DND-41 (cell line): Measurements from ENCODE around the gene KRT84.

Experiments
- ATAC-seq: fragments of 200-7000 bp; cut with Tn5 transposase; 3 replicates; pipeline ENCODE4 v1.9.1; 2021; ENCODE audit warnings: low read depth; ENCODE audit not compliant: insufficient read depth
- DNase-seq: peaks from one replicate; pipeline ENCODE4 v3.0.0-alpha.2; 2020
- H2AFZ ChIP-seq: 2 replicates; pipeline ENCODE4 v1.6.0; 2012; ENCODE audit warnings: low read depth, low read length
- H3K27ac ChIP-seq: 2 replicates; pipeline ENCODE4 v1.5.1; 2012; ENCODE audit warnings: low read length, inconsistent platforms
- H3K27me3 ChIP-seq: fragments of 200-600 bp; sonication (generic); 2 replicates; pipeline ENCODE4 v1.6.0; 2012; ENCODE audit warnings: low read length, mild to moderate bottlenecking, inconsistent platforms; ENCODE audit not compliant: insufficient read depth, poor library complexity
- H3K36me3 ChIP-seq: 2 replicates; pipeline ENCODE4 v1.5.1; 2012; ENCODE audit warnings: low read length, inconsistent platforms; ENCODE audit not compliant: insufficient read depth
- H3K4me1 ChIP-seq: 2 replicates; pipeline ENCODE4 v1.5.1; 2012; ENCODE audit warnings: mild to moderate bottlenecking, low read length; ENCODE audit not compliant: insufficient read depth
- H3K4me2 ChIP-seq: 2 replicates; pipeline ENCODE4 v1.6.0; 2012; ENCODE audit warnings: mild to moderate bottlenecking, moderate library complexity, low read length, inconsistent platforms; ENCODE audit not compliant: insufficient read depth
- H3K4me3 ChIP-seq, 2 experiments: fragments of 200-600 bp in 1 of 2; shearing (Covaris generic) in 1 of 2; 2 replicates each; pipeline ENCODE4 v1.5.1; 2012 to 2016; ENCODE audit warnings: inconsistent platforms in 2 of 2, low read length in 2 of 2, mild to moderate bottlenecking in 2 of 2, low read depth in 1 of 2, moderate library complexity in 1 of 2
- H3K79me2 ChIP-seq: 2 replicates; pipeline ENCODE4 v1.6.0; 2012; ENCODE audit warnings: low read length, inconsistent platforms; ENCODE audit not compliant: insufficient read depth
- H3K9ac ChIP-seq: 2 replicates; pipeline ENCODE4 v1.6.0; 2012; ENCODE audit warnings: low read depth, mild to moderate bottlenecking, inconsistent platforms, low read length, moderate library complexity
- H3K9me3 ChIP-seq: 2 replicates; pipeline ENCODE4 v1.5.1; 2012; ENCODE audit warnings: low read length, moderate library complexity, mild to moderate bottlenecking, inconsistent platforms; ENCODE audit not compliant: insufficient read depth, severe bottlenecking
- H4K20me1 ChIP-seq: 2 replicates; pipeline ENCODE4 v1.6.0; 2012; ENCODE audit warnings: low read length; ENCODE audit not compliant: insufficient read depth
- CTCF ChIP-seq: IDR thresholded peaks from 2 replicates; pipeline ENCODE4 v1.5.1; 2012; ENCODE audit warnings: borderline replicate concordance, low read length, moderate library complexity, mild to moderate bottlenecking; ENCODE audit not compliant: poor library complexity, severe bottlenecking; ENCODE audit errors: extremely low read depth
- EZH2 ChIP-seq: IDR thresholded peaks from 3 replicates; pipeline ENCODE4 v1.6.1; 2012; ENCODE audit warnings: borderline replicate concordance, low read depth, mild to moderate bottlenecking, moderate library complexity, low read length, inconsistent platforms; ENCODE audit not compliant: severe bottlenecking

KRT84 gene

GRCh38 chr12:52335598-52336262 lies 49.7 kb downstream of the KRT84 start:
- H3K36me3 ChIP-seq: no peaks in the 10 kb centered on the region
- ATAC-seq (no peak), DNase-seq (no peak)
- no peaks in the 10 kb centered on the region for H4K20me1 ChIP-seq
- H3K9me3 ChIP-seq: no peaks in the 10 kb centered on the region
- H3K4me1 ChIP-seq: no peaks in the 10 kb centered on the region
- H2AFZ ChIP-seq: no peak overlapping the region
- H3K27ac ChIP-seq: no peak overlapping the region
- no peak overlapping the region for H3K9ac ChIP-seq
- H3K4me3 ChIP-seq: no peak overlapping the region
- H3K4me2 ChIP-seq: no peak overlapping the region
- no peaks in the 10 kb centered on the region for H3K79me2 ChIP-seq
- H3K27me3 ChIP-seq: peaks cover 9% of the 10 kb centered on the region
- TF ChIP-seq EZH2: no peak
- no peak for TF ChIP-seq CTCF

- Histone ChIP-seq H3K27me3 (peaks cover 9% of the 10 kb centered on the region), H3K4me2 (no peak overlapping the region), H4K20me1 (no peaks in the 10 kb centered on the region), H2AFZ (no peak overlapping the region), H3K9ac (no peak overlapping the region), H3K9me3 (no peaks in the 10 kb centered on the region), H3K79me2 (no peaks in the 10 kb centered on the region), H3K4me3 (no peak overlapping the region), H3K27ac (no peak overlapping the region), H3K4me1 (no peaks in the 10 kb centered on the region), H3K36me3 (no peaks in the 10 kb centered on the region)
- TF ChIP-seq CTCF (no peak), EZH2 (no peak)
- DNase-seq: no peak
- no peak for ATAC-seq
These were observed 51.3 kb downstream of the KRT84 start for GRCh38 chr12:52334185-52334584.

GRCh38 chr12:52333321-52333720 lies 52.1 kb downstream of the KRT84 start:
- Histone ChIP-seq H3K27ac (no peak overlapping the region), H3K9ac (no peak overlapping the region), H3K4me1 (no peaks in the 10 kb centered on the region), H4K20me1 (no peaks in the 10 kb centered on the region), H3K9me3 (no peaks in the 10 kb centered on the region), H3K4me2 (no peak overlapping the region), H3K27me3 (peaks cover 3% of the 10 kb centered on the region), H2AFZ (no peak overlapping the region), H3K36me3 (no peaks in the 10 kb centered on the region), H3K4me3 (no peak overlapping the region), H3K79me2 (no peaks in the 10 kb centered on the region)
- DNase-seq (no peak), ATAC-seq (no peak)
- TF ChIP-seq CTCF (no peak), EZH2 (no peak)

- H3K4me2 ChIP-seq: no peak overlapping the region
- TF ChIP-seq EZH2 (no peak), CTCF (no peak)
- no peaks in the 10 kb centered on the region for H3K27me3 ChIP-seq
- H3K9me3 ChIP-seq: no peaks in the 10 kb centered on the region
- H2AFZ ChIP-seq: no peak overlapping the region
- no peak overlapping the region for H3K9ac ChIP-seq
- no peaks in the 10 kb centered on the region for H3K79me2 ChIP-seq
- H3K4me1 ChIP-seq: no peaks in the 10 kb centered on the region
- H4K20me1 ChIP-seq: no peaks in the 10 kb centered on the region
- ATAC-seq (no peak), DNase-seq (no peak)
- no peaks in the 10 kb centered on the region for H3K36me3 ChIP-seq
- H3K4me3 ChIP-seq: no peak overlapping the region
- no peak overlapping the region for H3K27ac ChIP-seq
These were observed 53.1 kb downstream of the KRT84 start for GRCh38 chr12:52332381-52332780.
